Neural cell (in vitro differentiated cells): ENCODE results near the gene RNF44. TPM values are rescaled to one million over a fixed set of nuclear protein-coding genes. Genes with fewer than 3 reads are reported as not detected.

ENCODE experiments used
- H2AFZ ChIP-seq: fragments of 200-600, 300-800 bp; sonication (generic), shearing (Covaris generic); 2 replicates; pipeline ENCODE4 v1.6.0; 2014; ENCODE audit warnings: low read depth, mild to moderate bottlenecking, antibody characterized with exemption, low read length, moderate library complexity
- H3F3A ChIP-seq: fragments of 200-600 bp; shearing (Covaris generic); 2 replicates; pipeline ENCODE4 v1.6.1; 2016; ENCODE audit warnings: mild to moderate bottlenecking, moderate library complexity, mixed read lengths, antibody characterized with exemption, low read length; ENCODE audit not compliant: insufficient read depth, poor library complexity, severe bottlenecking
- H3K27ac ChIP-seq: fragments of 200-600, 300-800 bp; sonication (generic), shearing (Covaris generic); 2 replicates; pipeline ENCODE4 v1.5.1; 2014; ENCODE audit warnings: mild to moderate bottlenecking, low read length, moderate library complexity
- H3K27me3 ChIP-seq: fragments of 300-800, 200-600 bp; sonication (generic), shearing (Covaris generic); 2 replicates; pipeline ENCODE4 v1.6.0; 2014; ENCODE audit warnings: mild to moderate bottlenecking, low read depth, low read length, moderate library complexity; ENCODE audit not compliant: insufficient read depth
- H3K36me3 ChIP-seq: fragments of 300-800, 200-600 bp; sonication (generic), shearing (Covaris generic); 2 replicates; pipeline ENCODE4 v1.5.1; 2014; ENCODE audit warnings: mild to moderate bottlenecking, antibody characterized with exemption, low read length, moderate library complexity; ENCODE audit not compliant: insufficient read depth
- H3K4me2 ChIP-seq: fragments of 300-800, 200-600 bp; sonication (generic), shearing (Covaris generic); 2 replicates; pipeline ENCODE4 v1.6.0; 2014; ENCODE audit warnings: mild to moderate bottlenecking, low read length
- H3K4me3 ChIP-seq: fragments of 300-800, 200-600 bp; sonication (generic), shearing (Covaris generic); 2 replicates; pipeline ENCODE4 v1.5.1; 2014; ENCODE audit warnings: mild to moderate bottlenecking, low read length, moderate library complexity
- H3K79me2 ChIP-seq: fragments of 200-600 bp; shearing (Covaris generic); replicated peaks from 2 replicates; pipeline ENCODE4 v1.6.0; 2014; ENCODE audit warnings: mild to moderate bottlenecking, low read length, moderate library complexity; ENCODE audit not compliant: insufficient read depth
- H3K9ac ChIP-seq: fragments of 300-800, 200-600 bp; sonication (generic), shearing (Covaris generic); 2 replicates; pipeline ENCODE4 v1.6.1; 2016; ENCODE audit warnings: mild to moderate bottlenecking, low read length, mixed read lengths
- H3K9me2 ChIP-seq: fragments of 200-600 bp; shearing (Covaris generic); 2 replicates; pipeline ENCODE4 v1.6.1; 2016; ENCODE audit warnings: mild to moderate bottlenecking, low read length, mixed read lengths; ENCODE audit not compliant: insufficient read depth
- H3K9me3 ChIP-seq: fragments of 200-600, 300-800 bp; sonication (generic), shearing (Covaris generic); 2 replicates; pipeline ENCODE4 v1.6.1; 2016; ENCODE audit warnings: mild to moderate bottlenecking, mixed run types, low read length, moderate library complexity, mixed read lengths
- H4K20me1 ChIP-seq: fragments of 200-600 bp; shearing (Covaris generic); 2 replicates; pipeline ENCODE4 v1.6.1; 2016; ENCODE audit warnings: mild to moderate bottlenecking, mixed run types; ENCODE audit not compliant: insufficient read depth
- CTCF ChIP-seq: fragments of 450-650 bp; IDR thresholded peaks from 2 replicates; pipeline ENCODE4 v1.5.1; 2014; ENCODE audit warnings: antibody characterized with exemption, mild to moderate bottlenecking, moderate library complexity; ENCODE audit not compliant: poor library complexity, severe bottlenecking
- EP300 ChIP-seq: fragments of 450-650 bp; conservative IDR thresholded peaks from 2 replicates; pipeline ENCODE4 v1.6.1; 2014; ENCODE audit warnings: antibody characterized with exemption, mild to moderate bottlenecking, moderate library complexity; ENCODE audit not compliant: poor library complexity, severe bottlenecking
- EZH2 ChIP-seq: fragments of 200-600, 300-800 bp; shearing (Covaris generic), sonication (generic); IDR thresholded peaks from 2 replicates; pipeline ENCODE4 v1.6.1; 2014; ENCODE audit warnings: antibody characterized with exemption, low read length, borderline replicate concordance, mild to moderate bottlenecking; ENCODE audit not compliant: insufficient read depth, poor library complexity, severe bottlenecking
- MXI1 ChIP-seq: fragments of 450-650 bp; conservative IDR thresholded peaks from 2 replicates; pipeline ENCODE4 v1.6.1; 2014; ENCODE audit warnings: antibody characterized with exemption, mild to moderate bottlenecking; ENCODE audit not compliant: poor library complexity, severe bottlenecking
- POLR2AphosphoS5 ChIP-seq: IDR thresholded peaks from 2 replicates; pipeline ENCODE4 v1.6.1; 2012
- RAD21 ChIP-seq: fragments of 450-650 bp; conservative IDR thresholded peaks from 2 replicates; pipeline ENCODE4 v1.6.1; 2014; ENCODE audit warnings: antibody characterized with exemption, mild to moderate bottlenecking, moderate library complexity
- REST ChIP-seq: IDR thresholded peaks from 2 replicates; pipeline ENCODE4 v1.6.1; 2012; ENCODE audit warnings: borderline replicate concordance
- SMC3 ChIP-seq: fragments of 450-650 bp; conservative IDR thresholded peaks from 2 replicates; pipeline ENCODE4 v1.6.1; 2014; ENCODE audit warnings: antibody characterized with exemption, mild to moderate bottlenecking, moderate library complexity; ENCODE audit not compliant: poor library complexity
- TAF1 ChIP-seq: IDR thresholded peaks from 2 replicates; pipeline ENCODE4 v1.6.1; 2012; ENCODE audit warnings: low read depth
- polyA plus RNA-seq: library from polyadenylated mRNA; depleted of rRNA; stranded (reverse); fragments of >200 nt; gene quantifications from 2 replicates; pipeline ENCODE4 v1.2.3, GENCODE V29; 2014

Gene RNF44
- polyA plus RNA-seq, 1 donor from 2014 or later = 22.2 TPM

- no peak overlapping the region for H3K4me3 ChIP-seq
- H3K36me3 ChIP-seq = no peaks in the 10 kb centered on the region
- no peaks in the 10 kb centered on the region for H3K9me2 ChIP-seq
- H3K79me2 ChIP-seq = no peaks in the 10 kb centered on the region
- H3K9me3 ChIP-seq = no peaks in the 10 kb centered on the region
- no peak overlapping the region for H3K27ac ChIP-seq
- TF ChIP-seq EZH2 (no peak), POLR2AphosphoS5 (no peak), RAD21 (no peak)
- no peak overlapping the region for H3K4me2 ChIP-seq
- no peaks in the 10 kb centered on the region for H3K27me3 ChIP-seq
- no peak overlapping the region for H3K9ac ChIP-seq
- H3F3A ChIP-seq = no peaks in the 10 kb centered on the region
- no peak overlapping the region for H2AFZ ChIP-seq
- H4K20me1 ChIP-seq = no peaks in the 10 kb centered on the region
Observed at GRCh38 chr5:176521699-176522263, 15.4 kb downstream of the RNF44 start.

GRCh38 chr5:176521286-176521685 lies 15.9 kb downstream of the RNF44 start:
- no peak overlapping the region for H3K4me2 ChIP-seq
- H4K20me1 ChIP-seq = no peaks in the 10 kb centered on the region
- H3K9me3 ChIP-seq = no peaks in the 10 kb centered on the region
- H3K27ac ChIP-seq = no peak overlapping the region
- H3K79me2 ChIP-seq = no peaks in the 10 kb centered on the region
- H3K27me3 ChIP-seq = no peaks in the 10 kb centered on the region
- H3K9me2 ChIP-seq = no peaks in the 10 kb centered on the region
- H3K4me3 ChIP-seq = no peak overlapping the region
- no peak for TF ChIP-seq RAD21
- no peak overlapping the region for H3K9ac ChIP-seq
- H3F3A ChIP-seq = no peaks in the 10 kb centered on the region
- H3K36me3 ChIP-seq = no peaks in the 10 kb centered on the region
- no peak overlapping the region for H2AFZ ChIP-seq

- no peak overlapping the region for H3K9ac ChIP-seq
- no peak for TF ChIP-seq CTCF
- TF ChIP-seq EZH2 = no peak
- TF ChIP-seq SMC3 = no peak
- TF ChIP-seq POLR2AphosphoS5 = no peak
- no peak for TF ChIP-seq RAD21
- TF ChIP-seq TAF1 = no peak
- TF ChIP-seq REST = no peak
- no peak for TF ChIP-seq MXI1
- TF ChIP-seq EP300 = no peak
- no peaks in the 10 kb centered on the region for H3K9me3 ChIP-seq
- H4K20me1 ChIP-seq = no peaks in the 10 kb centered on the region
- H3K4me3 ChIP-seq = no peak overlapping the region
- H2AFZ ChIP-seq = no peak overlapping the region
- no peaks in the 10 kb centered on the region for H3K79me2 ChIP-seq
- H3K27ac ChIP-seq = no peak overlapping the region
- H3F3A ChIP-seq = no peaks in the 10 kb centered on the region
- no peaks in the 10 kb centered on the region for H3K9me2 ChIP-seq
- H3K4me2 ChIP-seq = no peak overlapping the region
- no peaks in the 10 kb centered on the region for H3K36me3 ChIP-seq
- no peaks in the 10 kb centered on the region for H3K27me3 ChIP-seq
Observed at GRCh38 chr5:176519810-176520720, 17.1 kb downstream of the RNF44 start.
